Naive B cell (primary cell): ENCODE data around the gene NDST3. TPM values are rescaled to one million over a fixed set of nuclear protein-coding genes. Genes with fewer than 3 reads are reported as not detected.
"Not testable (repeated sequence)": the region's sequence is repeated elsewhere in the genome, so short reads cannot be mapped to it uniquely, and the experiment has no call there.

ENCODE experiments used
- ATAC-seq, 2 donors: fragments of 150-1000 bp; cut with Tn5 transposase; 2 replicates each; pipeline ENCODE4 v1.10.0; 2021; ENCODE audit warnings: low read depth in 2 of 2, mild to moderate bottlenecking in 2 of 2, moderate library complexity in 2 of 2
- DNase-seq: peaks from one replicate; pipeline ENCODE4 v3.0.0; 2022
- H3K27ac Mint-ChIP-seq, 6 donors: one replicate each; pipeline ENCODE4 v1.8.0; 2020 to 2022; ENCODE audit warnings: mild to moderate bottlenecking in 6 of 6, mixed read lengths in 6 of 6, moderate library complexity in 5 of 6, inconsistent platforms in 2 of 6
- H3K27me3 Mint-ChIP-seq, 3 donors: one replicate each; pipeline ENCODE4 v1.8.0; 2021 to 2022; ENCODE audit warnings: mixed read lengths in 3 of 3, mild to moderate bottlenecking in 1 of 3
- H3K36me3 Mint-ChIP-seq, 2 donors: one replicate each; pipeline ENCODE4 v1.8.0; 2020 to 2022; ENCODE audit warnings: mixed read lengths in 2 of 2, inconsistent platforms in 1 of 2, mild to moderate bottlenecking in 1 of 2
- H3K4me1 Mint-ChIP-seq, 3 donors: one replicate each; pipeline ENCODE4 v1.8.0; 2020 to 2022; ENCODE audit warnings: mixed read lengths in 3 of 3, inconsistent platforms in 1 of 3, mild to moderate bottlenecking in 1 of 3, moderate library complexity in 1 of 3
- H3K4me3 Mint-ChIP-seq, 8 donors: one replicate each; pipeline ENCODE4 v1.8.0; 2020 to 2022; ENCODE audit warnings: mild to moderate bottlenecking in 8 of 8, mixed read lengths in 8 of 8, moderate library complexity in 8 of 8, inconsistent platforms in 2 of 8
- H3K9me3 Mint-ChIP-seq, 7 donors: one replicate each; pipeline ENCODE4 v1.8.0; 2020 to 2022; ENCODE audit warnings: mixed read lengths in 7 of 7, mild to moderate bottlenecking in 5 of 7, inconsistent platforms in 2 of 7, moderate library complexity in 1 of 7
- polyA plus RNA-seq, 6 donors: library from polyadenylated mRNA; unstranded; fragments of 300-500 nt; fragmentation: Illumina TruSeq; gene quantifications; one replicate each; pipeline ENCODE4 v1.2.3, GENCODE V29; 2021; ENCODE audit warnings: low read depth in 6 of 6

NDST3 gene
- polyA plus RNA-seq, 6 donors from 2014 or later = not detected

DNA sequence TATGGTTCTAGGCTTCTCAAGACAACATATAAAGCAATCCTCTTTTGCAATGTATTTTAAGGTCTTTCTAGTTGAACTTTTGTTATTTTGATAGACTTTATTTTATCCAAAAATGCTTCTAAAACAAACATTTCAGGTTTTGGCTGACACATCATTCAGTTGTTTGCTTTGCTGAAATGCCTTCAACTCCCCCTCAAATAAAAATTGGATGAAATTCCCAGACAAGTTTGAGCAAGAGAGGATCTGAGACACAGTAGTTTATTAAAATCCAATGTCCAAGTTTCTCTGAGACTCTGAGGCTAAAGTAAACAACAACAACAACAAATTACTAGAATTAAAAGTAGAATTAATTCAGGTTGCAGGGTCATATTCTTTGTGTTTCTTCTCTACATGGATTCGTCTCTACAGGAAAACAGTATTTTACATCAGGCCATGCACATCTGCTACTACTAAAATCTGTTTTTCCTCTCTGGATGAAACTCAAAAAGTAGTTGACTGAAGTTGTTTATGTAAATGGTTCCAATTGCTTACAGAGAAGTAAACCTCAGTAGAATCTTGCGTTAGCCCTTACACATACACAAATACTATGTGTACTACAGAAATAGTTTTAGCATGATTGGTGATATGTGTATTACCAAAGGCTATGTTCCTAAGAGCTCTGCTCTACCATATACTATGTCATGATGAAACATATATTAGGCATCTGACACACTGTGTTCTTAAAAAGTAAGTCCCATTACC lies 253.6 kb downstream of the NDST3 start:
- Mint-ChIP-seq H3K27me3 (no peaks in the 10 kb centered on the region), H3K4me1 (peaks cover 10 to 17% (median 13%) of the 10 kb centered on the region in 3 donors), H3K9me3 (peaks cover 0 to 2% (median 0%) of the 10 kb centered on the region in 7 donors), H3K27ac (no peak overlapping the region), H3K4me3 (no peak overlapping the region), H3K36me3 (peaks cover 8 to 17% of the 10 kb centered on the region in 2 donors)
- ATAC-seq (no peak), DNase-seq (no peak)

- no peak overlapping the region for H3K4me3 Mint-ChIP-seq
- peaks cover 0 to under 1% (median 0%) of the 10 kb centered on the region in 3 donors for H3K4me1 Mint-ChIP-seq
- peaks cover 0 to 17% of the 10 kb centered on the region in 2 donors for H3K36me3 Mint-ChIP-seq
Measured at GRCh38 chr4:118289794-118290193, 255.5 kb downstream of the NDST3 start.

GRCh38 chr4:118290951-118291350 lies 256.7 kb downstream of the NDST3 start:
- no peaks in the 10 kb centered on the region for H3K27me3 Mint-ChIP-seq
- H3K4me1 Mint-ChIP-seq = no peaks in the 10 kb centered on the region
- H3K9me3 Mint-ChIP-seq = no peaks in the 10 kb centered on the region
- no peak for DNase-seq
- H3K4me3 Mint-ChIP-seq = no peak overlapping the region
- H3K27ac Mint-ChIP-seq = no peak overlapping the region
- peaks cover 0 to 16% of the 10 kb centered on the region in 2 donors for H3K36me3 Mint-ChIP-seq
- ATAC-seq = no peak

More at GRCh38 chr4:118289794-118290193, 255.5 kb downstream of the NDST3 start:
- Mint-ChIP-seq H3K27ac (no peak overlapping the region), H3K27me3 (no peaks in the 10 kb centered on the region), H3K9me3 (no peaks in the 10 kb centered on the region)
- ATAC-seq (no peak), DNase-seq (no peak)

- no peaks in the 10 kb centered on the region for H3K36me3 Mint-ChIP-seq
- no peaks in the 10 kb centered on the region for H3K27me3 Mint-ChIP-seq
- no peak overlapping the region for H3K4me3 Mint-ChIP-seq
- DNase-seq = no peak
- no peak for ATAC-seq
- no peaks in the 10 kb centered on the region for H3K4me1 Mint-ChIP-seq
- H3K27ac Mint-ChIP-seq = no peak overlapping the region
- no peaks in the 10 kb centered on the region for H3K9me3 Mint-ChIP-seq
Measured at GRCh38 chr4:118296729-118297128, 262.4 kb downstream of the NDST3 start.

- H3K27me3 Mint-ChIP-seq, ATAC-seq, DNase-seq, H3K9me3 Mint-ChIP-seq, H3K27ac Mint-ChIP-seq, H3K4me3 Mint-ChIP-seq, H3K36me3 Mint-ChIP-seq, H3K4me1 Mint-ChIP-seq: not testable (repeated sequence)
Measured at GRCh38 chr4:118299619-118300018, 265.3 kb downstream of the NDST3 start.

- DNase-seq = no peak
- Mint-ChIP-seq H3K36me3 (no peaks in the 10 kb centered on the region), H3K27me3 (peaks cover 10 to 25% (median 25%) of the 10 kb centered on the region in 3 donors), H3K4me3 (no peak overlapping the region), H3K9me3 (no peaks in the 10 kb centered on the region), H3K4me1 (no peaks in the 10 kb centered on the region), H3K27ac (no peak overlapping the region)
- ATAC-seq = no peak
Measured at GRCh38 chr4:118307643-118308042, 273.4 kb downstream of the NDST3 start.
